K562 (cell line): Measurements from ENCODE around the gene HEBP2.

Experiments used
- BRCA1 ChIP-seq, 2 experiments: fragments of 450-650 bp in 1 of 2; sonication (generic) in 1 of 2; formaldehyde crosslinking in 1 of 2; IDR thresholded peaks; 2 replicates each; pipeline versions ENCODE4 v1.5.0 to v1.6.1; 2017 to 2020; ENCODE audit warnings: mild to moderate bottlenecking in 1 of 2, missing genetic modification reagents in 1 of 2
- TCF7L2 ChIP-seq: fragments of 150-350 bp; IDR thresholded peaks from 2 replicates; pipeline ENCODE4 v1.6.1; 2016; ENCODE audit warnings: low read depth, mild to moderate bottlenecking, low read length, moderate library complexity
- TF ChIP-seq, protein P1 (sequence below), 3 experiments: IDR thresholded peaks in 2 of 3; conservative IDR thresholded peaks in 1 of 3; 2 replicates each; pipeline ENCODE4 v1.5.1; 2011 to 2012; ENCODE audit warnings: low read length in 3 of 3, mild to moderate bottlenecking in 3 of 3, control low read depth in 2 of 3, improper control_type of control experiment in 1 of 3, inconsistent platforms in 1 of 3, low read depth in 1 of 3, mixed read lengths in 1 of 3, moderate library complexity in 1 of 3; ENCODE audit not compliant: insufficient read depth in 2 of 3

DNA sequence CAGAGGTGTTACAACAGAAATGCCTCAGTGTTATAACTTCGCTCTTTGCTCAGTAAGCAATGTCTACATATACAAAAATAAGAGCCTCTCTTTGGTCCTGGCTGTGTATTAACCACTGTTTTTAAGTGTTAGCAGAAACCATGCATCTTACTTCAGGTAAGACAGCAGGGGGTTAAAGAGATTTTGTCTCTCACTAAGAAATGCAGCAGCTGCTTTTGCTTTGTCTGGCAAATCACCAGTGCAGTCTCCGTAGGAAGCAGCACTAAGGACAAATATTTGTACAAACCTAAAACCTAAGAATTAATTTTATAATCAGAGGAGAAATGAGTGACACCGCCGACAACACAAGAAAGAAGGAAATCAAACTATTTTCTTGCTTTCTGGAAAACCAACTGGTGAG, 25.6 kb upstream of the HEBP2 start:
- no peak for TF ChIP-seq BRCA1 (IDR thresholded peaks at IDR 0.05)
- no peak for TF ChIP-seq BRCA1 (CRISPR knock-in tag; IDR thresholded peaks at IDR 0.05)
- no peak for TF ChIP-seq TCF7L2
- TF ChIP-seq, protein P1, sequence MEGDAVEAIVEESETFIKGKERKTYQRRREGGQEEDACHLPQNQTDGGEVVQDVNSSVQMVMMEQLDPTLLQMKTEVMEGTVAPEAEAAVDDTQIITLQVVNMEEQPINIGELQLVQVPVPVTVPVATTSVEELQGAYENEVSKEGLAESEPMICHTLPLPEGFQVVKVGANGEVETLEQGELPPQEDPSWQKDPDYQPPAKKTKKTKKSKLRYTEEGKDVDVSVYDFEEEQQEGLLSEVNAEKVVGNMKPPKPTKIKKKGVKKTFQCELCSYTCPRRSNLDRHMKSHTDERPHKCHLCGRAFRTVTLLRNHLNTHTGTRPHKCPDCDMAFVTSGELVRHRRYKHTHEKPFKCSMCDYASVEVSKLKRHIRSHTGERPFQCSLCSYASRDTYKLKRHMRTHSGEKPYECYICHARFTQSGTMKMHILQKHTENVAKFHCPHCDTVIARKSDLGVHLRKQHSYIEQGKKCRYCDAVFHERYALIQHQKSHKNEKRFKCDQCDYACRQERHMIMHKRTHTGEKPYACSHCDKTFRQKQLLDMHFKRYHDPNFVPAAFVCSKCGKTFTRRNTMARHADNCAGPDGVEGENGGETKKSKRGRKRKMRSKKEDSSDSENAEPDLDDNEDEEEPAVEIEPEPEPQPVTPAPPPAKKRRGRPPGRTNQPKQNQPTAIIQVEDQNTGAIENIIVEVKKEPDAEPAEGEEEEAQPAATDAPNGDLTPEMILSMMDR (IDR thresholded peaks at IDR 0.05 in 2 of 3, conservative IDR thresholded peaks at IDR 0.05 in 1 of 3; ENCODE audit: insufficient read depth in 2 of 3, low read depth in 1 of 3, low read length in 3 of 3) = no peak
